Stimulated activated CD8-positive, alpha-beta memory T cell treated with anti-CD3 and anti-CD28 coated beads, Interleukin-12 subunit alpha, Interleukin-12 subunit beta, amount 100 ng/mL, for 24 hours (primary cell): ENCODE data around the gene YPEL2.
A peak's percentile ranks its signal among the peaks of the same experiment; 100 is the strongest.
"Not testable (repeated sequence)": the region's sequence is repeated elsewhere in the genome, so short reads cannot be mapped to it uniquely, and the experiment has no call there.

ENCODE experiments used
- DNase-seq: peaks from one replicate; pipeline ENCODE4 v3.0.0-alpha.2; 2020; ENCODE audit errors: extremely low read depth

The YPEL2 gene, protein sequence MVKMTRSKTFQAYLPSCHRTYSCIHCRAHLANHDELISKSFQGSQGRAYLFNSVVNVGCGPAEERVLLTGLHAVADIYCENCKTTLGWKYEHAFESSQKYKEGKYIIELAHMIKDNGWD

DNA sequence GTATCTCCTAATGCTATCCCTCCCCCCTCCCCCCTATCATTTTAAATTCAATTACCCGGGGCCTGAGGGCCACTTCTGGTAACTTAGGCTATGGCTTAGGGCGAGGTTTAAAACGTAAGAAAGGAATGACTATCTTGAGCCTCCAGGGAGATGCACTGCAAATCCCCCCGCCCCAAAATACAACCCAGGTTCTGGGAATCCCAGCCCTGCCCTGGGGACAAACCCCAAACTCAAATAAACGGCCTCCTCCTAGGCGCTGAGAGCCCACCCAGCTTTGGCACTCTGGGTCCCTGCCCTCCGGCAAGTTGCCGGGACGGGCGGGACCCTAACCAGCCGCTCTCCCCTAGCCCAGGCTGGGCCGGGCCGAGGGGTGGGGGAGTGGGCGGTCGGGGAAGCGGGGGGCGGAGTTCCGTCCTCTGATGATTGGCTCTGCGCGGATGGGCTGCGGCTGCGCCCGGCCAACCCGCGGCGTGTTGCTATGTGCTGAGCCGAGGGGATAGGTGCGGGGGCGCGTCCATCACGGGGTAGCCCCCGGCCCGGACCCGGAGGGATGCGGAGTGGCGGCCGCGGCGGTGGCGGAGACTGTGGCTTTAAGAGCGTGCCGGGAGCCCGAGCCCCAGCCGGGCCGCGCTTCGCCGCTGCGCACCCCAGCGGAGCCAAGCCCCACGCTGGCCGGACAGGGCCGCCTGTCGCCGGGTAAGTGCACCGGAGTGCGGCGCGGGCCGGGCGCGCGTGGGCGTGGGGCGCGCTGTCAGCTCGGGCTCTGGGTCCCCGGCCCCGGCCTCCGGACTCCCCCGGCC is at the start of gene YPEL2:
YPEL2 (plus strand) TSS at position 527 of the 800 bp plus-strand sequence. CDS start 21,755 bp downstream, outside the sequence.
- DNase-seq: peak; percentile 70

DNA sequence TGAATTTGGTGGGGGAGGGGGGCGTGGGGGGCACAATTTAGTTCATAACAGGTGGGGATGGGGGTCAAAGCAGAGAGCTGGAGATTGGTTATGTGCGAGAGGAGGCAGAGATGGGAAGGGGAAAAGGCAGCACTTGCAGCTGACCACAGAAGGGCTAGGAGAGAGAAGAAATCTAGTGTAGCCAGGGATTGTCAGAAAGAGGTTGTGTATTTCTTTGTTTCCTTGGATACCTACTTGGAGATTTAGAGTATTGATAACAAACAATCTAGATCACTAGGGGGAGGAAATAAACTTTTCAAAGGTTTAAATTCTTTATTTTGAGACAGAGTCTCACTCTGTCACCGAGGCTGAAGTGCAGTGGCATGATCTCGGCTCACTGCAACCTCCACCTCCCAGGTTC is 47.1 kb upstream of the YPEL2 start:
- DNase-seq: no peak

DNA sequence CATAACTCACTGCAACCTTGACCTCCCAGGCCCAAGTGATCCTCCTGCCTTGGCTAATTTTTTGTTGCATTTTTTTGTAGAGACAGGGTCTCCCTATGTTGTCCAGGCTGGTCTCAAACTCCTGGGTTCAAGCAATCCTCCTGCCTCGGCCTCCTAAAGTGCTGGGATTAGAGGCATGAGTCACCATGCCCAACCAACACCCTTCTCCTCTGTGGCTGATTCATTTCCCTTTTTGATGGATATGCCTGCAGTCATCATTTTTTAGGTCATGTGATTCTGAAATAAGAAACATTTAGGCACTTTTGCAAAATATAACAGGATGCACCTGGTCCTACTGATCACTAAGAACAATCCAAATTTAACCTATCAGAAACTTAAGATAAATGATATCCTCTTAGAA is 44.0 kb upstream of the YPEL2 start:
- no peak for DNase-seq

DNA sequence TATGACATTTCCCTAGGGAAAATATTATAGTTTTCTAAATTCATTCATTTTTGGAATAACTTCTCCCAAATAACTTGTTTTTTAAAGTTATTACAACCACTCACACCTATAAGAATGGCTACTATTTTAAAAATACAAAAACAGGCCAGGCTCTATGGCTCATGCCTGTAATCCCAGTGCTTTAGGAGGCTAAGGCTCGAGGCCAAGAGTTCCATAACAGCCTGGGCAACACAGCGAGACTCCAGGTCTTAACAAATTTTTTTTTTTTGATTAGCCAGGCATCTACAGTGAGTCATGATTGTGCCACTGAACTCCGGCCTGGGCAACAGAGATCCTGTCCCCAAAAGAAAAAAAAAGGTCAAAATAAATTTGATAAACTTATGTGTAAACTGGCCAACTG is 43.6 kb upstream of the YPEL2 start:
- no peak for DNase-seq

DNA sequence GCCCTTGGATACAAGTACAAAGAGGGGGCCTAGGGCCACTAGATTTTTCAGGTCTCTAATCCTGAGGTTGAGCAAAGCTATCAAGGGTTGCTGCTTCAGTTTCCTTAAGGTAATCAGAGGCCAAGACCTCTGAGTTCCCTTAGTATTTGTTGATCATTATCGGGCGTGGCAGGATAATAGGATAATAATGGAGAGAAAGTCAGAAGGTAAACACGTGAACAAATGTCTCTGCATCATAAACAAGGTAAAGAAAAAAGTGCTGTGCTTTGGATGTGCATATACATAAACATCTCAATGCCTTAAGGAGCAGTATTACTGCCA is 41.5 kb upstream of the YPEL2 start:
- DNase-seq: no peak

DNA sequence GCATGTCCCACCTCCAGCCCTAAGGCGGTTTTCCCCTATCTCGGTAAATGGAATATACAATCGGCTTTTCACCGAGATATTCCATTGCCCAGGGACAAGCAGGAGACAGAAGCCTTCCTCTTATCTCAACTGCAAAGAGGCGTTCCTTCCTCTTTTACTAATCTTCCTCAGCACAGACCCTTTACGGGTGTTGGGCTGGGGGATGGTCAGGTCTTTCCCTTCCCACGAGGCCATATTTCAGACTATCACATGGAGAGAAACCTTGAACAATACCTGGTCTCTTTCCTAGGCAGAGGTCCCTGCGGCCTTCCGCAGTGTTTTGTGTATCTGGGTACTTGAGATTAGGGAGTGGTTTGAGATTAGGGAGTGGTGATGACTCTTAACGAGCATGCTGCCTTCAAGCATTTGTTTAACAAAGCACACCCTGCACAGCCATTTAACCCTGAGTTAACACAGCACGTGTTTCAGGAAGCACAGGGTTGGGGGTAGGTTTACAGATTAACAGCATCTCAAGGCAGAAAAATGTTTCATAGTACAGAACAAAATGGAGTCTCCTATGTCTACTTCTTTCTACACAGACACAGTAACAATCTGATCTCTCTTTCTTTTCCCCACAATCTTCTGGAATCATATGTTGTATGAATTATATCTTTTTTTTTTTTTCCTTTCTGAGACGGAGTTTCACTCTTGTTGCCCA is 41.0 kb upstream of the YPEL2 start:
- DNase-seq: not testable (repeated sequence)

DNA sequence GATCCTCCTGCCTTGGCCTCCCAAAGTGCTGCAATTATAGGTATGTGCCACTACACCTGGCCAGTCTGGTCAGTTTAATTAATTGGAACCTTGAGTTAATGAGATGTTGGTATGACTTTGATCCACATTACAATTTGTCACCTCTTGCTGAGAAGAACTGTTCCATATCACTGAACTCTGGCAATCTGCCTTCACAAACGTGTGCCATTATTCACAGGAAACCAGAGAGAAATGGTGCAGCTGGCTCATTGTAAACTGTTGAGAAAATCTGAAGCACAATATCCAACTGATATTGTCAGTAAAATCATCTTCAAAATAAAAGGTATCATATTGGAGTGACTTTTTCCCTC is 39.3 kb upstream of the YPEL2 start:
- no peak for DNase-seq

DNA sequence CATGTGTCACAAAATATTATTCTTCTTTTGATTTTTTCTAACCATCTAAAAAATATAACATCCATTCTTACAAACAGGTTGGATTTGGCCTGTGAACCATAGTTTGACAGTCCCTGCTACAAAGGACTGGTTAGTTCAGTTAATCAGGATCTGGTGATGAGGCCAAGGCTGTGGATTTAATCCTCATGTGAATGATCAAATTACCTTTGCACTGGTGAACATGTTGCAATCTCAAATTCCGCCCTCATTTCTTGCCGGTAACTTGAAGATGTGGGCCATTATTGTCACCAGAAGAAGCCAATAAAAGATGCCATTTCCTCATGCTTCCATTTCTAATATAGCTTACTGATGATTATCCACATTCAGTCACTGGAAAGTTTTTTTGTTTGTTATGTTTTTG is 35.3 kb upstream of the YPEL2 start:
- DNase-seq: no peak

DNA sequence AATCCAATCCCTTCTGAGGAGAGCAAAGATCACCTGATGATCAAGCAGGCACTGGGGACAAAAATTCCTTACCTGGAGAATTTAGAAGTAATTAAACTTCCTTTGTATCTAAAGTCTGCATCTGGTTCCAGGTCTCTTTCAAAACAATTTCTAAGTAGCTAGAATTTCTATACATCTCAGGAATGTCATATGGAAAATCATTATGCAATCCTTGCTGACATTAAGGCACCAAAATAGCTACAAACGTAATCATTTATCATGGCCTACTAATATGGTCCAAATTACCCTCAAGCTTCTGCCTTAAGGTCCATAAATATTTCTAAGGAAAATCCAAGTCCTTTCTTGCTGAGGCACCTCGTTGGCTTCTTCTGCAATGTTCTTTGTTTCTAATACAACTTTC is 32.9 kb upstream of the YPEL2 start:
- DNase-seq: no peak

DNA sequence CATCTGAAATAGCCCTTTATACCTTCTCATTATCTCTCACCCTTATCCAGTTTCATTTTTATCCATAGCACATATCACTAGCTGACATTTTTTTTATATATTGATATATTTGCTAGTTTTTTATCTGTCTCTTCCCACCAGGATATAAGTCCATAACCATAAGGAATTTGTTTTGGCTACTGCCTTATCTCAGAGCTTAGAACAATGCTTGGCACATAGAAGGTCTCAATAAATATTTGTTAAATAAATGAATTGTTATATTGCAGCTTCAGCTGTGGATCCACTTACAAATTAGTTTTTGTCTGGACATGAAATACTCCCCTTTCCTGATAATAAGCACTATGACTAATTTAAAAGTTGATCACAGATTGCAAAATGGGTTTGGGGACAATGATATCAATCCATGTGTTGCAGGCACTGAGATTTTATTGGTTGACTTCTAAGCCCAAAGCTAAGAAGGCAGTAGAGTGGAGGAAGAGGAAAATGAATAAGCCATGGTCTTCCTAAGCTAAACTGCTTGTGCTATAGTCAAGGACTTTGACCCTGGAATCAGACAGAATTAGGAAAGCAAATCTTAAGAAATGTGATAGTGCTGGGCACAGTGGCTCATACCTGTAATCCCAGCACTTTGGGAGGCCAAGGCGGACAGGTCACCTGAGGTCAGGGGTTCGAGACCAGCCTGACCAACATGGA is 31.9 kb upstream of the YPEL2 start:
- DNase-seq: no peak

DNA sequence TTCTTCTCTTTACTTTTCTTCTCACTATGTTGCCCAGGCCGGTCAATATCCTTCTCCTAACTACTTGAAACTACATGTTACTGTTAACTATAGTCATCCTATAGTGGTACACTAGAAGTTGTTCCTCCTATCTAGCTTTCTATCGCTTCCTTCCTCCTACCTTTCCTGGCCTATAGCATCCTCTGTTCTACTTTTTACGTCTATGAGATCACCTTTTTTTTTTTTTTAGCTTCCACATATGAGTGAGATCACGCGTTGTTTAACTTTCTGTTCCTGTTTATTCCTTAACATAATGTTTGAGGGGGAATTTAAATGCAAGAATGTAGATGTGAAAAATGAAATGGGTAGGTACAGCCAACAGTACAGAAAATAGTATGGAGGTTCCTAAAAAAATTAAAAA is 30.5 kb upstream of the YPEL2 start:
- no peak for DNase-seq

DNA sequence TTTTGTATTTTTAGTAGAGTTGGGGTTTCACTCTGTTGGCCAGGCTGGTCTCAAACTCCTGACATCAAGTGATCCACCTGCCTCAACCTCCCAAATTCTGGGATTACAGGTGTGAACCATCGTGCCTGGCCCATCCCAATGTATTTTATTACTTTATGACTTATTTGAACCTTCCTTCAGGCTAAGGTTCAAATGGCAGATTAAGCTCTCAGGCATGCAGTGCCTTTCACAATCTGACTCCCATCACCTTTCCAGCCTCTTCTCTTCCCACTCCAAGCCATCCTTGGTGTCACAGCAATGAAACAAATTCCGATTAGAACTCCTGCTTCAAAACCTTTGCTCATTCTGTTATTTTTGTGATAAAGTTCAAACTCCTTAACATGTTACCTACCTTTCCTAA is 26.6 kb upstream of the YPEL2 start:
- DNase-seq: no peak

DNA sequence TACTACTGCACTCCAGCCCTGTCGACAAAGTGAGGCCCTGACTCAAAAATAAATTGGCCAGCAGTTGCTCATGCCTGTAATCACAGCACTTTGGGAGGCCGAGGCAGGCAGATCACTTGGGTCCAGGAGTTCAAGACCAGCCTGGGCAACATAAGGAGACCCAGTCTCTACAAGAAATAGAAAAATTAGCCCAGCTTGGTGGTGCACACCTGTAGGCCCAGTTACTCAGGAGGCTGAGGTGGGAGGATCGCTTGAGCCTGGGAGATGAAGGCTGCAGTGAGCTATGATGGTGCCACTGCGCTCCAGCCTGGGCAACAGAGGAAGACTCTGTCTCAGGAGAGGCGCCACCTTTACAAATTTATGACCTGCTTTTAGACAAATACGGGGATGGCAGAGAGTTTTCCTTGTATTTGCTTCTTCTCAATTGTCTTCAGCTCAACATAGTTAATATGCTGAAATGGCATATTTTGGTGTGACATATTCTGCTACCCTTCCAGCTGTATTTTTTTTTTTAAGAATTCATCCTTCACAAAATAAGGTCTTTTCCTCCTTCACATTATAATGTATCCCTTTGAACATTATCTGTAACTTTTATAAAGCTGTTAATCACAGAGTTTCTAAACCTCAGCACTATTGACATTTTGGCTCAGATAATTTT is 21.1 kb upstream of the YPEL2 start:
- no peak for DNase-seq

DNA sequence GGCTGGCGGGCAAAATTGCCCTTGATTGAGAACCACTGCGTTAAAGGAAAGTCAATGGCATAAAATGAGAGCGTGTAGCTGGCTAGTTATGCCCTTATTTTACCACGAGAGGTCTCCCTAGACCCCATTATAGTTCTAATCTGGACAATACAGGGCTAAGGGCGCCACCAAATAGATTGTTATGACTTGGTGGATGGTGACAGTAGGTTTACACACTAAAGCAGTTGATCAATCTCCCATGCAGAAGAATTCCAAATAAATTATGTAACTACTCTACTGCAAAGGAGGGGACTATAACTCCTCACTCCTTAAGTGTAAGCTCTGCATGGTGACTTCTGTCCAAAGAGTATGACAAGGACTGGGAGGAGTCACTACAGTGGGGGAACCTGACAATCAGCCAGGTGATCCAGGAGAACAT is 20.4 kb upstream of the YPEL2 start:
- DNase-seq: no peak

DNA sequence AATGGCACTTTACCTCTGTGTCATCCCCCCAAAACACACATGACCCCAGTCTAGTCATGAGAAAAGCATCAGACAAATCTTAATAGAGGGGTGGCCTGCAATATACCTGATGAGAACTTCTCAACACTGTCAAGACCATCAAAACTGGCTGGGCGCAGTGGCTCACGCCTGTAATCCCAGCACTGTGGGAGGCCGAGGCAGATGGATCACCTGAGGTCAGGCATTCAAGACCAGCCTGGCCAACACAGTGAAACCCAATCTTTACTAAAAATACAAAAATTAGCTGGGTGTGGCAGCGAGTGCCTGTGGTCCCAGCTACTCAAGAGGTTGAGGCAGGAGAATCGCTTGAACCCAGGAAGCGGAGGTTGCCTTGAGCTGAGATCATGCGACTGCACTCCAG is 19.9 kb upstream of the YPEL2 start:
- DNase-seq: not testable (repeated sequence)

DNA sequence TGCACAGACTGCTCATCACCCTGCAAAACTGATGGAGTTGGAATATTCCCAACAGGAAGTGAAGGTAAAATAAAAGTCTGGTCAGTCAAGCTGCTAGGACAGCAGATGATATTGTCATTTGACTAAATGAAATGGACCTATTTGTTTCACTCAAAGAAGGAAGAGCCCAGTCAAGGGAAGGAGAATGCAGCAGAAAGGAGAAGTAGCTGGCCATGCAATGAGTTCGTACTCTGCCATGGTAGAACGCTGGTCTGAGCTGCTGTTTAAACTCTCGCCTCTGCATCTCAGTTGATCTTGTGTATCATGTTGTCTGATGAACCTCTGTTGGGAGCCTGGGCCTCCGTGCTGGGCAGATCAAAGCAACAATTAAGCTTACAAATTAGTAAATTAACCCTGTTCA is 15.6 kb upstream of the YPEL2 start:
- no peak for DNase-seq

DNA sequence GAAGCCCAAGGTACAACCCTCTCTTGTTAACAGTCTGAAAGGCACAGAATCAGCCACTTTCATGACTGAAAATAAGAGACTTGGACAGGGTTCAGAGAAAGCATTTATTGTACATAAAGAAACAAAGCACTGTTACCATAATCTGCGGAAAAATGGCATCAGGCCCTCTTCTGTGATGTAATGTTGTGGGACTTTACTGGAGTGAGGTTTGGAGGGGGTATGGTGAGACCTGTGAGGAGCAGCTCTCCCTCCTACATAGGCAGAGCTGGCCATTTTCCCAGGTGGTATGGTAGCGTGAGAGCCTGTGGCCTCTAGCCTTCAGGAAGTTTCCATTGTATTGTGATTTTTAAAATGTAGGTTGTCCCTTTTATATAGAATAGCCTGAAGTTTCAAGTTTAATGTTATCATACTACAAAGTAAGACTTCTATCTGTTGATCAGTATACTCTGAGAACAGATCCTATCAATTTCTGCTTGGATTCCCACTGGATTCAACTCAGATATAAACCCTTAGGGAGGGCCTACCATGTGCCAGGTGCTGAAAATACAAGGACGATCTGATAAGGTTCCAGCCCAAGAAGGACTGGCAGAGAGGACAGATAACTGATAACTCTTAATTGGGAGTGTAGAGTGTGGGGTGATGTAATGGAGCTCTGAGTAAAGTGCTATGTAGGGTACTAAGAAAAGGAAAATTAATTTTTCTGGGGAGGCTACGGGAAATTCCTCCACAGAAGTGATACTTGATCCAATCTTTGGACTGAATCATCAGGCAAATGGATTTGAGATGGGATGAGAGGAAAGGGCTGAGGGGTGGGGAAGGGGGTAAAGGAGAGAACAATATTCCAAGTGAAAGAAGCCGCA is 4.1 kb upstream of the YPEL2 start:
- no peak for DNase-seq

DNA sequence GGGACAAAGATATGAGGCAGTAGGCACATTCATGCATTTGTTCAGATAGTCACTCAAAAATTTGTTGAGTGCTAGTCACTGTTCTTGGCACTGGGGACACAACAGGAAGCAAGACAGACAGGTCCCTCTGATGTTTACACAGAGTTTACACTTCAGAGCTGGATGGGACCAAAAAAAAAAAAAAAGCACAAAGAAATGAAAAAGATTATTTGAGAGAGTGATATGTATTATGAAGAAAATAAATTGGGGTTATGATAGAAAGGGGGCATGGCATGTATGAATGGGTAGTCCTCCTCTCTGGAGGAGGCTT is 3.5 kb upstream of the YPEL2 start:
- no peak for DNase-seq

DNA sequence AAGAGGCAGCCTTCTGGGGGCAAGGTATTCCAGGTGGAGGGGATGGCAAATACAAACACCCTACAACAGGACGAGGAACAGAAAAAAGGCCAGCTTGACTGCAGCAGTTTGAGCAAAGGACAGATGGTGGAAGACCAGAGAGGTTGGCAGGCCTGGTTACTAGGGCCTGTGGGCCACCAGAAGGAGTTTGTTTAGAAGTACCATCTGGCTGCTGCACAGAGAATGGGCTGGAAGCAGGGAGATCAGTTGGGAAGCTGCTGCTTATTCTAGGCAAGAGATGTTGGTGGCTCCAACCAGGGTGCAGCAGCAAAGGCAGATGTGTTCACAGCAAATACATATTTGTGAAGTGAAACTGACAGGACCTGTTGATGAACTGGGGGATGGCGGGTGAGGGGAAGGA is 2.9 kb upstream of the YPEL2 start:
- no peak for DNase-seq

DNA sequence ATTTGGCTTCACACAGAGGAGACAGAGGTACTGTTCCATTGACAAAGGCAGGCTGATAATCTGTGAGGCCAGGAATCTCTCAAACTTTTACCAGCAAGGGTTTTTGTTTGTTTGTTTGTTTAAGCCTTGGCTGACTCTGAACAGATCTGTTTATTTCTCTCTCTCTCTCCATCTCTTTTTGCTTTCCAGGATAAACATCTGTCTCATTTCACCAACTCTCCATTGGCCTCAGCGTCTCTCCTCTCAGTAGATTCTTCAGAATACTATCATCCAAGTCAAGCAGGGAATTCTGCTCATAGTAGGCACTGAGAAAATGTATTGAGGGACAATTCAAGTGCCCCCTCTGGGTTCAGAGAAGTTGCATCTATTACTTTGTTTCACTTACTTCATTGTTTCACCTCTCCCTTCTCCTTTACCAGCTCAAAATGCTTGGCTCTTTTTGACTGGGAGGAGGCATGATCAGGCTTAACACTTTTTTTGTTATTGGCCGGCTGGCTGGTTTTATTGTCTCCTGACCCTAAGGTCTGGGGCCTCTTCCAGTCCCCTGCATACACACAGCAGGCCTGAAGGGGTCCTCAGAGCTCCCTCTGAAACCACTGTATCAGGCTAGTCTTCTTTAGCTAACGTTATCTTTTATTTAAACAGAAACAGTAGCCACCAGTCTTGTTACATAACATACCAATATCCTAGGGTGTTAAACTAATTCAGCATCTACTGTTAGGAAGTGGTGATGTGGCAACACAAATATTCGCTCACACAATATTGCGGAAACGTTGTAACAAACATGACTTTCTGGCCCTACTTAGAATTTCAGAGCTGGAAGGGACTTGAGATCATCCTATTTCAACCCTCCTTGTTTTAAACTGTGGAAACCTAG is 2.0 kb upstream of the YPEL2 start:
- DNase-seq: no peak
